Activated naive CD4-positive, alpha-beta T cell treated with anti-CD3 and anti-CD28 coated beads, Interleukin-2, amount 50 U/mL, for 16 hours (primary cell): ENCODE results near the gene TXNDC12.
A peak's percentile ranks its signal among the peaks of the same experiment; 100 is the strongest.
"Not testable (repeated sequence)": the region's sequence is repeated elsewhere in the genome, so short reads cannot be mapped to it uniquely, and the experiment has no call there.

Experiments
- DNase-seq: peaks from one replicate; pipeline ENCODE4 v3.0.0-alpha.2; 2020

Gene TXNDC12

GRCh38 chr1:52045666-52046195 lies 9.3 kb downstream of the TXNDC12 start:
- not testable (repeated sequence) for DNase-seq

DNA sequence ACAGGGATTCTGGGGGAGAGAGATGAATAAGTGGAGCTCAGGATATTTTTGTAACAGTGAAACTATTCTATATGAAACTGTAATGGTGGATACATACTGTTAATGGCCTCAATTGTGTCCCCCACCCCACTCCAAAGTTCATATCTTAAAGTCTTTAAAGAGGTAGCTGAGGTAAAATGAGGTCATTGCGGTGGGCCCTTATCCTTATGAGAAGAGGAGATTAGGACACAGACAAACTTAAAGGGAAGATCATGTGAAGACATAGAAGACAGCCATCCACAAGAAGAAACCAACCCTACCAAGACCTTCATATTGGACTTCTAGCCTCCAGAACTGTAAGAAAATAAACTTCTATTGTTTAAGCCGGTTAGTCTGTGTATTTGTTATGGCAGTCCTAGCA lies 9.8 kb downstream of the TXNDC12 start:
- DNase-seq, result no peak

GRCh38 chr1:52041551-52042185 lies 13.3 kb downstream of the TXNDC12 start:
- DNase-seq, result no peak

GRCh38 chr1:52037909-52038308 lies 17.1 kb downstream of the TXNDC12 start:
- no peak for DNase-seq

DNA sequence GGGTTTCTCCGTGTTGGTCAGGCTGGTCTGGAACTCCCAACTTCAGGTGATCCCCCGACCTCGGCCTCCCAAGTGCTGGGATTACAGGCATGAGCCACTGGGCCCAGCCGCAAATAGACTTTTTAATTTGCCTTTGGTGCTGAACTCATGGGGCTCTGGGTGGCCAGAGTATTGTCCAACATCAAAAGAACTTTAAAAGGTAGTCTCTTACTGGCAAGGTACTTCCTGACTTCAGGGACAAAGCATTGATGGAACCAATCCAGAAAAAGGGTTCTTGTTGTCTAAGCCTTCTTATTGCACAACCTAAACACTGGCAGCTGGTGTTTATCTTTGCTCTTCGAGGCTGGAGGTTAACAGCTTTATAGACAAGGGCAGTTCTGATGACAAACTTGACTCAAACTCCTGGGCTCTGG lies 17.6 kb downstream of the TXNDC12 start:
- DNase-seq, result no peak

DNA sequence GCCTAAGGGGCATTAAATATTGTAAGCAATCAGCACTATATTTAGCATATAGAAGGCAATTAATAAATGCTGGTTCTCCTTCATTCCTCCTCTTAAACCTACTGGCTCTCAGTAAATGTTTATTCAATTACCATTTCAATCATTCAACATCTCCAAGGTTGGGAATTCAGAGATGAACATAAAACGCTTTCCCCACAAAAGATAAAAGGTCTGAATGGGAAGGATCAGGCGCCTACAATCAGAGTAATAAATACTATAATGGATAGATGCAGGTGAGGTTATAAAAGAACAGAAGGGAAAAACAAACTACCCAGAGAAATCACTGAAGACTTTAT lies 21.0 kb downstream of the TXNDC12 start:
- DNase-seq, result no peak

- peak; percentile 87 for DNase-seq
Measured at GRCh38 chr1:52033190-52034049, 21.6 kb downstream of the TXNDC12 start, which contains the start of gene KTI12. KTI12 (minus strand) TSS chr1:52033810; CDS start chr1:52033761, 49 bp downstream.

DNA sequence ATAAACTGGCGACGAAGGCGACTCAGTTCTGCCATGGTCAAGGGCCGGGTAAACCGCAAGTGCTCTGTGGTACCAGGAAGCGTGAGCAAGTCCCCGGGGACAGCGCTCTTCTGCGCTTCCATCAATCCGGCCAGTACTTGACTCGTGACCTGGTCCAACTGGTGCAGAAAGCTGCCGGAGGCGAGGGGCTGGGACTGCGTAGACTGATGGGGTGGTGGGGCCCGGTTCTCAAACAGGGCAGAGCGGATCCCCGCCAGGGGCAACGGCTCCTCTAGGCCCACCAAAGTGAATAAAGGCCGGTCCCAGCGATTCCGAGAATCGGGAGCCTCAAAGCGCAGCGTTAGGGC lies 22.2 kb downstream of the TXNDC12 start:
- no peak for DNase-seq

- no peak for DNase-seq
Measured at GRCh38 chr1:52032124-52032784, 22.7 kb downstream of the TXNDC12 start.

DNA sequence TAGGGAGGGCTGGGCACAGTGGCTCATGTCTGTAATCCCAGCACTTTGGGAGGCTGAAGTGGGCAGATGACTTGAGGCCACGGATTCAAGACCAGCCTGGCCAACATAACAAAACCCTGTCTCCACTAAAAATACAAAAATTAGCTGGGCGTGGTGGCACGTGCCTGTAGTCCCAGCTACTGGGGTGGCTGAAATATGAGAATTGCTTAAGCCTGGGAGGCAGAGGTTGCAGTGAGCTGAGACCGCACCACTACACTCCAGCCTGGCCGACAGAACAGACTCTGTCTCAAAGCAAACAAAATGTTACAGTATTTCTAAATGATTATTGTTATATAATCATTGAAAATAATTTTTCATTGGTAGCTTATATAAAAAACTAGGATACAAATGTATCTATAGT lies 26.2 kb downstream of the TXNDC12 start:
- DNase-seq, result not testable (repeated sequence)

GRCh38 chr1:52028328-52028727 lies 26.7 kb downstream of the TXNDC12 start:
- DNase-seq, result no peak

DNA sequence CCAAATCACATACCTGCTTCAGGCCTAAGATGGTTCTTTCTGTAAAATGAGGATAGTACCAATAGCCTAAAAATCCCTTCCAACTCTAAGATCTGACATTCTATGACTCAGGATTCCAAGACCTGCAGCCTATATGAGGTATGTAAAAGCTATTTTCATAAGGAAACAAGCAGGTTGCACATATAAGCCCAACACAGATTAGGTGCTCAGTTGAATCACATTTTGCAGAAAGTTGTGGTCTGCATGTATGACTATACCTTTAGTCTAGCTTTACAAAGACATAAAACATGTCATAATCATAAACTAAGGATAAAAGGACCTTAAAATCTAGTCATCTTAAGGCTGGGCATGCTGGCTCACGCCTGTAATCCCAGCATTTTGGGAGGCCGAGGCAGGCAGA lies 28.7 kb downstream of the TXNDC12 start:
- no peak for DNase-seq

GRCh38 chr1:52022133-52022532 lies 32.9 kb downstream of the TXNDC12 start:
- DNase-seq, result no peak

DNA sequence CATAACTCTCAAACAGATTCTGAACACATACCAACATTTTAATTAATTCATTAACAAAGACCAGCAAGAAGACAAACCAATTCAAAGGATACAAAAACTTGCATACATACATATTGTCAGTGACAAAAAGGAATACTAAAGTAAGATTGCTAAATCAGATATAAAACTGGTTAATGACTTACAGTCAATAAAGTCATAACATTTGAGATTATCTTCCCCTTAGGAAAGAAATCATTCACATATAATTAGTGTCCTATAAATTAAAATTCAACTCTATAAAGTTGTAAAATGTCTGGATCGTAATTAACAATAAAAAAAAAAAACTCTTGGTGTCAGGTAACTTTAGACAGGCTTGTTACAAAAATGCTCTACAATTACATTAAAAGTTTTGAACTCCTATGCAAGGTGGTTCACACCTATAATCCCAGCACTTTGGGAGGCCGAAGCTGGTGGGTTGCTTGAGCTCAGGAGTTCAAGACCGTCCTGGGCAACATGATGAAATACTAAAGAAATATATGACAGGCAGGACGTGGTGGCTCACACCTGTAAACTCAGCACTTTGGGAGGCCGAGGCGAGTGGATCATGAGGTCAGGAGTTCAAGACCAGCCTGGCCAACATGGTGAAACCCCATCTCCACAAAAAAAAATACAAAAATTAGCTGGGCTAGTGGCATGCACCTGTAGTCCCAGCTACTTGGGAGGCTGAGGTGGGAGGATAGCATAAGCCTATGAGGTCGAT lies 46.8 kb downstream of the TXNDC12 start:
- no peak for DNase-seq

DNA sequence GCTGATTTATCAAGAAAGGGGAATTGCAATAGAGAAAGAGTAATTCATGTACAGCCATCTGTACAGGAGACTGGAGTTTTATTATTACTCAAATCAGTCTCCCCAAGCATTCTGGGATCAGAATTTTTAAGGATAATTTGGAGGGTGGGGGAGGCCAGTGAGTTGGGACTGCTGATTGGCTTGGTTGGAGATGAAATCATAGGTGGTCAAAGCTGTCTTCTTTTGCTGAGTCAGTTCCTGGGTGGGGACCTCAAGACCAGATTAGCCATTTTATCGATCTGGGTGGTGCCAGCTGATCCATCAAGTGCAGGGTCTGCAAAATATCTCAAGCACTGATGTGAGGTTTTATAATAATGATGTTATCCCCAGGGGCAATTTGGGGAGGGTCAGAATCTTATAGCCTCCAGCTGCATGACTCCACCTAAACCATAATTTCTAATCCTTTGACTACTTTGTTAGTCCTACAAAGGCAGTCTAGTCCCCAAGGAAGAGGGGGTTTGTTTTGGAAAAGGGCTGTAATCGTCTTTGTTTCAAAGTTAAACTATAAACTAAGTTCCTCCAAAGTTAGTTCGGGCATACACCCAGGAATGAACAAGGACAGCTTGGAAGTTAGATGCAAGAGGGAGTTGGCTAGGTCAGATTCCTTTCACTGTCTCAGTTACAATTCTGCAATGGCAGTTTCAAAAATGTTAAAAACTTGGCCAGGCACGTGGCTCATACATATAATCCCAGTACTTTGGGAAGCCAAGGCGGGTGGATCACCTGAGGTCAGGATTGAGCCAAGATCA lies 47.6 kb downstream of the TXNDC12 start:
- DNase-seq, result no peak

GRCh38 chr1:52006081-52006553 lies 48.9 kb downstream of the TXNDC12 start:
- not testable (repeated sequence) for DNase-seq

DNA sequence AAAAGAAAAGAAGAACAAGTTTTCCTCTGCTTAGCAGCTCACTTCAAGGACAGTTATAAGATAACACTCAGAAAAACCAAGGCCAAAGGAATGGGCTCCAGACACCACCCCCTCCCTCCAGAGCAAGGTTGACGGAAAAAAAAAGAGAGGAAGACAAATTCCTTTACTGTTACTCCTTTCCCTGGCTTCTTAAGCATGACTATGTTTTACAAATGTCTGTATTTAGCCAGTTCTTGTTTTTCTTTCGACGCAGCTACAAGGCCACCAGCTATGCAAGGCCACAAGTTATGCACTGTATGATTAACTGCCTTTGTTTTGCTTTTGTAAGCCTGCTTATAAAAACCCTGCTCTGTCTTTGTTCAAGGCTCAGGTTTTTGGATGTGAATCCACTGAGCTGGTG lies 49.4 kb downstream of the TXNDC12 start:
- not testable (repeated sequence) for DNase-seq

GRCh38 chr1:52003877-52004276 lies 51.1 kb downstream of the TXNDC12 start:
- DNase-seq, result no peak

DNA sequence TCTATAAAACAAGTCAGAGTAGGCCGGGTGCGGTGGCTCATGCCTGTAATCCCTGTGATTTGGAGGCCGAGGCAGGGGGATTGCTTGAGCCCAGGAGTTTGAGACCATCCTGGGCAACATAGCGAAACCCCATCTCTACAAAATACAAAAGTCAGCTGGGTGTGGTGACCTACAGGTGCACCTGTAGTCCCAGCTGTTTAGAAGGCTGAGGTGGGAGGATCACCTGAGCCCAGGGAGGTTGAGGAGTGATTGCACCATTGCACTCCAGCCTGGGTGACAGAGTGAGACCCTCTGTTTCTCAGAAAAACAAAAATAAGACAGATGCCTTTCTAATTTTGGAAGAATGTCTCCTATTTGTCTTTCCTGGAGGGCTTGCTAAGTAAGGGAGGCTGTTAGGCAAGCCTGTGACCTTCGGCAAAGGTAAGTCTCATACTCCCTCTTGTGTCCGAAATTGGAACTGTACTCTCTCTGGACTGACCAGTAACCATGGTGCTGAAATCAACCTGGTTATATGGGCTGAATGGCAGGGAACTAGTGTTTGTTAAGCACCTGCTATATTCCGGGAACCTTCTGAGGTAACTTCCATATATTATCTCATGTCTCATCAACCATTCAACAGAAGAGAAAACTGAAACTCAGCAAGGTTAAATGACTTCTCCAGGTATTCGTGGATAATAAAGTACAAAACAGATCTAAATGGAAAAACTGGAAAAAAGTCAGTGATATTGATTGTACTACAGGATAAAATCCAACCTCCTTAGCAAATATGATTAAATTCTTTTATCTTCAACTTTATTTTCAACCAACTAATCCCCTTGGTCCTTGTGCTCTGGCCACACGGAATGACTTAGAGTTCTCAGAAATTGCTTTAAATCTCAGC lies 52.7 kb downstream of the TXNDC12 start:
- DNase-seq, result peak; percentile 13

- no peak for DNase-seq
Measured at GRCh38 chr1:51998701-51999100, 56.3 kb downstream of the TXNDC12 start.

DNA sequence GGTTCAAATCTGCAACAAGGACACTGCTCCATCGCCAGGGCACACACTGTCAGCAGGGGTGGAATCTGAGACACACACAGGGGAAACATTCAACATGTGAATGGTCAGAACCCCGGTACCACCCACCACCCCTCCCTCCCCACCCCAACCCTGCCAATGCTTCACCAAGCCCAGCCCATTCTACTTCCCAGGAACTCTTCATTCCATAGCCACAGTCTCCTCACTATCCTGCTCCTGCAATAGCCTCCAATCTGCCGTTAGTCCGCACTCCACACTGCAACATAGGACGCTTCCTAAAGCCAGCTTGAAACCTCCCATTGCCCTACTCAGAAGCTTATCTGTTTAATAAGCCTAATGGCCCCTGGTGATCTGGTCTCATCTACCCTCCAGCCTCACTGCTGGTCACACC lies 57.0 kb downstream of the TXNDC12 start:
- DNase-seq, result no peak
